ENCODE data around the gene DNAH14. TPM values are rescaled to one million over a fixed set of nuclear protein-coding genes. Genes with fewer than 3 reads are reported as not detected.
A peak's percentile ranks its signal among the peaks of the same experiment; 100 is the strongest.

Gene DNAH14
- polyA plus RNA-seq, 2 of the 4 experiments (the other 2 are of a cell fraction): 15.9 to 35.8 TPM

DNA sequence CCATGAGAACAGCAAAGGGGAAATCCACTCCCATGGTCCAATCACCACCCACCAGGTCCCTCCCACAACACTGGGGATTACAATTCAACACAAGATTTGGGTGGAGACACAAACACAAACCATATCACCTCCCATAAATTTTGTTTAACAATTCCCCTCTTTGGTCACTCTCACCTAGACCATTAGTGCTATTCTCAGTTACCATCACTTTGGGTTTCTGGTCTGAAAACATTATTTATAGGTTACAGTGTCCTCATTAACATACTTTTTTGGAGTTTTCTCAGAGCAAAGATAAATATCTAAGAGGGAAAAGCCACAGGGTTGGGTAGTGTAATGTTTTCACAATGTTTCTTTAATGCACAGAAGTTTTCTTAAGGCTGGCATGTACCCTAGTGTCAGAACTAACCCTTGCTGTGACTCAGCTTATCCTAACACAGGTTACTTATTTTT is 47.7 kb upstream of the DNAH14 start:
- Histone ChIP-seq H3K4me1 (peaks cover 43% of the 10 kb centered on the region), H3K4me2 (no peak overlapping the region), H3K9me3 (no peaks in the 10 kb centered on the region), H3K4me3 (no peak overlapping the region), H3K27ac (0 out of 6 replicates have a peak overlapping the region, but pooled peaks of 1 of the 2 experiments have one; percentile 31)
- ATAC-seq (no peak), DNase-seq (ENCODE audit: low read depth in 1 of 2, low spot score in 1 of 2) (no peak), FAIRE-seq (no peak)
- POLR2A ChIA-PET: no interaction called here
- TF ChIP-seq CEBPB (IDR thresholded peaks at IDR 0.05): no peak
- TF ChIP-seq NR3C1 (IDR thresholded peaks at IDR 0.05): no peak
- TF ChIP-seq CHD2 (IDR thresholded peaks at IDR 0.05; ENCODE audit: low read length, partially characterized antibody): no peak
- TF ChIP-seq BHLHE40 (IDR thresholded peaks at IDR 0.05; ENCODE audit: low read depth, low read length): no peak
- TF ChIP-seq HOXB5 (CRISPR knock-in tag; IDR thresholded peaks at IDR 0.05): no peak
- TF ChIP-seq, protein P1, sequence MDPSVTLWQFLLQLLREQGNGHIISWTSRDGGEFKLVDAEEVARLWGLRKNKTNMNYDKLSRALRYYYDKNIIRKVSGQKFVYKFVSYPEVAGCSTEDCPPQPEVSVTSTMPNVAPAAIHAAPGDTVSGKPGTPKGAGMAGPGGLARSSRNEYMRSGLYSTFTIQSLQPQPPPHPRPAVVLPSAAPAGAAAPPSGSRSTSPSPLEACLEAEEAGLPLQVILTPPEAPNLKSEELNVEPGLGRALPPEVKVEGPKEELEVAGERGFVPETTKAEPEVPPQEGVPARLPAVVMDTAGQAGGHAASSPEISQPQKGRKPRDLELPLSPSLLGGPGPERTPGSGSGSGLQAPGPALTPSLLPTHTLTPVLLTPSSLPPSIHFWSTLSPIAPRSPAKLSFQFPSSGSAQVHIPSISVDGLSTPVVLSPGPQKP (IDR thresholded peaks at IDR 0.05; ENCODE audit: low read depth, low read length): no peak
- TF ChIP-seq JUN (IDR thresholded peaks at IDR 0.05): no peak
- TF ChIP-seq MAZ (IDR thresholded peaks at IDR 0.05; ENCODE audit: borderline replicate concordance, low read depth, low read length): no peak
- no peak for TF ChIP-seq RFX5 (IDR thresholded peaks at IDR 0.05)
- TF ChIP-seq, protein P2, sequence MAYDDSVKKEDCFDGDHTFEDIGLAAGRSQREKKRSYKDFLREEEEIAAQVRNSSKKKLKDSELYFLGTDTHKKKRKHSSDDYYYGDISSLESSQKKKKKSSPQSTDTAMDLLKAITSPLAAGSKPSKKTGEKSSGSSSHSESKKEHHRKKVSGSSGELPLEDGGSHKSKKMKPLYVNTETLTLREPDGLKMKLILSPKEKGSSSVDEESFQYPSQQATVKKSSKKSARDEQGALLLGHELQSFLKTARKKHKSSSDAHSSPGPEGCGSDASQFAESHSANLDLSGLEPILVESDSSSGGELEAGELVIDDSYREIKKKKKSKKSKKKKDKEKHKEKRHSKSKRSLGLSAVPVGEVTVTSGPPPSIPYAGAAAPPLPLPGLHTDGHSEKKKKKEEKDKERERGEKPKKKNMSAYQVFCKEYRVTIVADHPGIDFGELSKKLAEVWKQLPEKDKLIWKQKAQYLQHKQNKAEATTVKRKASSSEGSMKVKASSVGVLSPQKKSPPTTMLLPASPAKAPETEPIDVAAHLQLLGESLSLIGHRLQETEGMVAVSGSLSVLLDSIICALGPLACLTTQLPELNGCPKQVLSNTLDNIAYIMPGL (CRISPR knock-in tag; IDR thresholded peaks at IDR 0.05; ENCODE audit: borderline replicate concordance): no peak
- TF ChIP-seq SREBF2 (IDR thresholded peaks at IDR 0.05): no peak
- TF ChIP-seq, protein P3, sequence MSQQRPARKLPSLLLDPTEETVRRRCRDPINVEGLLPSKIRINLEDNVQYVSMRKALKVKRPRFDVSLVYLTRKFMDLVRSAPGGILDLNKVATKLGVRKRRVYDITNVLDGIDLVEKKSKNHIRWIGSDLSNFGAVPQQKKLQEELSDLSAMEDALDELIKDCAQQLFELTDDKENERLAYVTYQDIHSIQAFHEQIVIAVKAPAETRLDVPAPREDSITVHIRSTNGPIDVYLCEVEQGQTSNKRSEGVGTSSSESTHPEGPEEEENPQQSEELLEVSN (IDR thresholded peaks at IDR 0.05; ENCODE audit: borderline replicate concordance, low read depth): no peak
- TF ChIP-seq, protein P4, sequence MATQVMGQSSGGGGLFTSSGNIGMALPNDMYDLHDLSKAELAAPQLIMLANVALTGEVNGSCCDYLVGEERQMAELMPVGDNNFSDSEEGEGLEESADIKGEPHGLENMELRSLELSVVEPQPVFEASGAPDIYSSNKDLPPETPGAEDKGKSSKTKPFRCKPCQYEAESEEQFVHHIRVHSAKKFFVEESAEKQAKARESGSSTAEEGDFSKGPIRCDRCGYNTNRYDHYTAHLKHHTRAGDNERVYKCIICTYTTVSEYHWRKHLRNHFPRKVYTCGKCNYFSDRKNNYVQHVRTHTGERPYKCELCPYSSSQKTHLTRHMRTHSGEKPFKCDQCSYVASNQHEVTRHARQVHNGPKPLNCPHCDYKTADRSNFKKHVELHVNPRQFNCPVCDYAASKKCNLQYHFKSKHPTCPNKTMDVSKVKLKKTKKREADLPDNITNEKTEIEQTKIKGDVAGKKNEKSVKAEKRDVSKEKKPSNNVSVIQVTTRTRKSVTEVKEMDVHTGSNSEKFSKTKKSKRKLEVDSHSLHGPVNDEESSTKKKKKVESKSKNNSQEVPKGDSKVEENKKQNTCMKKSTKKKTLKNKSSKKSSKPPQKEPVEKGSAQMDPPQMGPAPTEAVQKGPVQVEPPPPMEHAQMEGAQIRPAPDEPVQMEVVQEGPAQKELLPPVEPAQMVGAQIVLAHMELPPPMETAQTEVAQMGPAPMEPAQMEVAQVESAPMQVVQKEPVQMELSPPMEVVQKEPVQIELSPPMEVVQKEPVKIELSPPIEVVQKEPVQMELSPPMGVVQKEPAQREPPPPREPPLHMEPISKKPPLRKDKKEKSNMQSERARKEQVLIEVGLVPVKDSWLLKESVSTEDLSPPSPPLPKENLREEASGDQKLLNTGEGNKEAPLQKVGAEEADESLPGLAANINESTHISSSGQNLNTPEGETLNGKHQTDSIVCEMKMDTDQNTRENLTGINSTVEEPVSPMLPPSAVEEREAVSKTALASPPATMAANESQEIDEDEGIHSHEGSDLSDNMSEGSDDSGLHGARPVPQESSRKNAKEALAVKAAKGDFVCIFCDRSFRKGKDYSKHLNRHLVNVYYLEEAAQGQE (IDR thresholded peaks at IDR 0.05): no peak
- no peak for TF ChIP-seq GATA3 (IDR thresholded peaks at IDR 0.05; ENCODE audit: borderline replicate concordance)
- TF ChIP-seq, protein P5, sequence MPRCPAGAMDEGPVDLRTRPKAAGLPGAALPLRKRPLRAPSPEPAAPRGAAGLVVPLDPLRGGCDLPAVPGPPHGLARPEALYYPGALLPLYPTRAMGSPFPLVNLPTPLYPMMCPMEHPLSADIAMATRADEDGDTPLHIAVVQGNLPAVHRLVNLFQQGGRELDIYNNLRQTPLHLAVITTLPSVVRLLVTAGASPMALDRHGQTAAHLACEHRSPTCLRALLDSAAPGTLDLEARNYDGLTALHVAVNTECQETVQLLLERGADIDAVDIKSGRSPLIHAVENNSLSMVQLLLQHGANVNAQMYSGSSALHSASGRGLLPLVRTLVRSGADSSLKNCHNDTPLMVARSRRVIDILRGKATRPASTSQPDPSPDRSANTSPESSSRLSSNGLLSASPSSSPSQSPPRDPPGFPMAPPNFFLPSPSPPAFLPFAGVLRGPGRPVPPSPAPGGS (IDR thresholded peaks at IDR 0.05): no peak
- TF ChIP-seq, protein P6, sequence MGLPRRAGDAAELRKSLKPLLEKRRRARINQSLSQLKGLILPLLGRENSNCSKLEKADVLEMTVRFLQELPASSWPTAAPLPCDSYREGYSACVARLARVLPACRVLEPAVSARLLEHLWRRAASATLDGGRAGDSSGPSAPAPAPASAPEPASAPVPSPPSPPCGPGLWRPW (IDR thresholded peaks at IDR 0.05): no peak
- TF ChIP-seq SMC3 (IDR thresholded peaks at IDR 0.05): no peak
- CTCF ChIA-PET: interaction anchor here (1.0 to 3.9 kb wide), 3 partner anchors 13 to 41 kb away, joined by 3 to 19 read pairs (median 4); no protein-coding TSS in a partner anchor

DNA sequence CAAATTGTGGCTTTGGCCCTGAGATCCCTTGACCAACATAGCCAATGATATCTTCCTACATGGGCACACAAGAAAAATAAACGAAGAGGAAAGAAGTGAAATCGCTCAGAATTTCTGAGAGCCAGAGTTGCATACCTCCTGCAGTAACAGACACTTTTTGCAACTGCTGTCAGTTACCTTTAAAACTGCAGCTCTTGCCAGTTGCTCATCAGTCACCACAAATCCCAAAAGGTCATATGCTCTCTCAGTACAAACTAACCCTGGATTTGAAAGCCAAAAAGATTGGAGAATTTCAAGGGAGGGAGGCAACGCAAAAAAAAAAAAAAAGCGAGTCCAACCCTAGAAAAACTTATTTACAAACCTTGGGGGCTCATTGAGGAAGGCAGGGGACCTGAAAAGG is 47.2 kb upstream of the DNAH14 start:
- WGBS (ENCODE audit: missing lambda C conversion rate): 42% methylated on average over 4 of the region's 4 CpGs
- POLR2A ChIA-PET: no interaction called here
- no peak for TF ChIP-seq EHF (CRISPR knock-in tag; IDR thresholded peaks at IDR 0.05)
- TF ChIP-seq FOSB (CRISPR knock-in tag; IDR thresholded peaks at IDR 0.05): no peak
- TF ChIP-seq, protein P4 (IDR thresholded peaks at IDR 0.05): no peak
- no peak for TF ChIP-seq ZSCAN20 (CRISPR knock-in tag; IDR thresholded peaks at IDR 0.05)
- TF ChIP-seq, protein P7, sequence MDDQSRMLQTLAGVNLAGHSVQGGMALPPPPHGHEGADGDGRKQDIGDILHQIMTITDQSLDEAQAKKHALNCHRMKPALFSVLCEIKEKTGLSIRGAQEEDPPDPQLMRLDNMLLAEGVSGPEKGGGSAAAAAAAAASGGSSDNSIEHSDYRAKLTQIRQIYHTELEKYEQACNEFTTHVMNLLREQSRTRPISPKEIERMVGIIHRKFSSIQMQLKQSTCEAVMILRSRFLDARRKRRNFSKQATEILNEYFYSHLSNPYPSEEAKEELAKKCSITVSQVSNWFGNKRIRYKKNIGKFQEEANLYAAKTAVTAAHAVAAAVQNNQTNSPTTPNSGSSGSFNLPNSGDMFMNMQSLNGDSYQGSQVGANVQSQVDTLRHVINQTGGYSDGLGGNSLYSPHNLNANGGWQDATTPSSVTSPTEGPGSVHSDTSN (IDR thresholded peaks at IDR 0.05): no peak
- TF ChIP-seq GATA3 (IDR thresholded peaks at IDR 0.05; ENCODE audit: borderline replicate concordance): no peak
- no peak for TF ChIP-seq CHD4 (IDR thresholded peaks at IDR 0.05; ENCODE audit: borderline replicate concordance)

More for the DNA sequence above, 47.2 kb upstream of the DNAH14 start:
- FAIRE-seq (no peak), DNase-seq (ENCODE audit: low read depth in 1 of 2, low spot score in 1 of 2) (no peak), ATAC-seq (no peak)
- Histone ChIP-seq H3K9me3 (no peaks in the 10 kb centered on the region), H3K4me2 (no peak overlapping the region), H3K27ac (no peak overlapping the region), H3K4me3 (no peak overlapping the region), H3K4me1 (peaks cover 43% of the 10 kb centered on the region)
- CTCF ChIA-PET: interaction anchor here (0.8 to 3.9 kb wide), 2 partner anchors 12 to 19 kb away, joined by 4 to 19 read pairs; no protein-coding TSS in a partner anchor

Data from A549 (cell line).